Measurements from ENCODE around the gene FOXQ1.

DNA sequence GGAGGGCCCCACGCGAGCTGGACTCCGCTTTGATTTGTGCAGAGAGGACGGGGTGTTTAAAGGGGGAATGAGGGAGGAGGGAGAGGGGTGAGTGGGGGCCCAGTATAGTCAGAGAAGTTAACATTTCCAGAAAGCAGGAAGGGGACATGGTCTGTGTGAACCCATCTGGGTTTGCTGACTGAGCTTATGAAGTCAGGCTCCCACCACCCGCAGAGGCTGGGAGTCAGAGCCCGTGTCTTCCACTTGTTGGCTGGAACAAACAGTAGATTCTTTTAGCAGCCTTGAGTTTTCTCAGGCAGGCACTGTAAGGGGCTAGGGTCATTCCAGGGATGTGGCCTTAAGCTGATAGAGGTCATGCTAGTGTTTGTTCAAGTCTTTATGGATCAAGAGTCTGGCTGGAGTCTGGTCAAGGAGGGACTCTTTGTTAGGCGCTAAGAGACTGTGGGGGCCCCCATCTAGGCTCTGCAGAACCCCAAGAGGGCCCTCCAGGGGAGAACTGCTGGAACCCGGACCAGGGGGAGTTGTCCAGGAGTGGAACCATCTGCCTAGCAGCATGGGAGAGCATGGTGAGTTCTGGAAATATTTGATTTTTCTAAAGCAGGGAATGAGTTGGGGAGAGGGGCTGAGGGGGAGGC lies 31.1 kb upstream of the FOXQ1 start:
- TF ChIP-seq HDAC6 (IDR thresholded peaks at IDR 0.05; ENCODE audit: unreplicated experiment) = no peak
- no peak for TF ChIP-seq YY1 (IDR thresholded peaks at IDR 0.05; ENCODE audit: low read depth, low read length)
- TF ChIP-seq ETV6 (conservative IDR thresholded peaks at IDR 0.05 in 1 of 2, IDR thresholded peaks at IDR 0.05 in 1 of 2; ENCODE audit: borderline replicate concordance in 1 of 2, low read depth in 1 of 2) = no peak
